ENCODE measurements around the gene LRRC27.

DNA sequence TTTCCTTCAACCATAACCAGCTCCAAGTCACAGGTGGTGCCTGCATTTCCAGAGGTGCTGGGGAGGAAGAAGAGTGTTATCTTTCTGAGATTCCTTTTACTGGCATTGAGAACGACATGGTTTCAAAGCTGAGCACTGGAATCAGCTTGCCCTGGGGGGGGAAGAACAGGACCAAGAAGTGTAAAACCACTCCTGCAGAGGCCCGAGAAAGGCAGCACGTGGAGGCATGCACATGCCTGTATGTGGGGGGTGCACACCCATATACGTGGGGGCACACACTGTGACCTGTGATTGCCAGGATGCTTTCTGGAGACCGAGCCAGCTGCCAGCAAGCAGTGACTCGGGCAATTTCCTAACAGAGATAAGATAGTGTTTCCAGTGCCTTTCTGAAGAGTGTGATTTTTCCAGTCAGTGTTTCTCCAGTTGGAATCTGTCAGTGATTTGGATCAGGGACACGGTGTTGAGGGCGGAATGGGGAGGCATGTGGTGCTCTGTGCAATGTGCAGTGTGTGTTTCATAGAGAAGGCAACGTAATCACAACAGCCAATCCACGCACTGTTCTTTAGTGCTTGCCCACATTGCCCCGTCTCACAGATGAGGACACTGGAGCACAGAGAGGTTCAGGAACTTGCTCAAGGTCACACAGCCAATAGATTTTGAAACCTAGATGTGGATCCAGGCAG lies 4.2 kb downstream of the LRRC27 start:
- no peak for TF ChIP-seq TOX (CRISPR knock-in tag; IDR thresholded peaks at IDR 0.05; ENCODE audit: borderline replicate concordance)
- TF ChIP-seq, protein P1, sequence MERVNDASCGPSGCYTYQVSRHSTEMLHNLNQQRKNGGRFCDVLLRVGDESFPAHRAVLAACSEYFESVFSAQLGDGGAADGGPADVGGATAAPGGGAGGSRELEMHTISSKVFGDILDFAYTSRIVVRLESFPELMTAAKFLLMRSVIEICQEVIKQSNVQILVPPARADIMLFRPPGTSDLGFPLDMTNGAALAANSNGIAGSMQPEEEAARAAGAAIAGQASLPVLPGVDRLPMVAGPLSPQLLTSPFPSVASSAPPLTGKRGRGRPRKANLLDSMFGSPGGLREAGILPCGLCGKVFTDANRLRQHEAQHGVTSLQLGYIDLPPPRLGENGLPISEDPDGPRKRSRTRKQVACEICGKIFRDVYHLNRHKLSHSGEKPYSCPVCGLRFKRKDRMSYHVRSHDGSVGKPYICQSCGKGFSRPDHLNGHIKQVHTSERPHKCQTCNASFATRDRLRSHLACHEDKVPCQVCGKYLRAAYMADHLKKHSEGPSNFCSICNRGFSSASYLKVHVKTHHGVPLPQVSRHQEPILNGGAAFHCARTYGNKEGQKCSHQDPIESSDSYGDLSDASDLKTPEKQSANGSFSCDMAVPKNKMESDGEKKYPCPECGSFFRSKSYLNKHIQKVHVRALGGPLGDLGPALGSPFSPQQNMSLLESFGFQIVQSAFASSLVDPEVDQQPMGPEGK (CRISPR knock-in tag; IDR thresholded peaks at IDR 0.05; ENCODE audit: borderline replicate concordance) = no peak
- TF ChIP-seq, protein P2, sequence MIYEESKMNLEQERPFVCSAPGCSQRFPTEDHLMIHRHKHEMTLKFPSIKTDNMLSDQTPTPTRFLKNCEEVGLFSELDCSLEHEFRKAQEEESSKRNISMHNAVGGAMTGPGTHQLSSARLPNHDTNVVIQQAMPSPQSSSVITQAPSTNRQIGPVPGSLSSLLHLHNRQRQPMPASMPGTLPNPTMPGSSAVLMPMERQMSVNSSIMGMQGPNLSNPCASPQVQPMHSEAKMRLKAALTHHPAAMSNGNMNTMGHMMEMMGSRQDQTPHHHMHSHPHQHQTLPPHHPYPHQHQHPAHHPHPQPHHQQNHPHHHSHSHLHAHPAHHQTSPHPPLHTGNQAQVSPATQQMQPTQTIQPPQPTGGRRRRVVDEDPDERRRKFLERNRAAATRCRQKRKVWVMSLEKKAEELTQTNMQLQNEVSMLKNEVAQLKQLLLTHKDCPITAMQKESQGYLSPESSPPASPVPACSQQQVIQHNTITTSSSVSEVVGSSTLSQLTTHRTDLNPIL (CRISPR knock-in tag; IDR thresholded peaks at IDR 0.05; ENCODE audit: low read depth) = no peak
- TF ChIP-seq ESRRG (CRISPR knock-in tag; IDR thresholded peaks at IDR 0.05) = no peak
